Upper lobe of left lung (tissue), 6 donors: ENCODE measurements around the gene CYB5R2. TPM values are rescaled to one million over a fixed set of nuclear protein-coding genes. Genes with fewer than 3 reads are reported as not detected.

Experiments used
- ATAC-seq, 2 donors: fragments of 200-7000 bp; cut with Tn5 transposase; one replicate each; pipeline ENCODE4 v1.9.1; 2022; ENCODE audit warnings: mild to moderate bottlenecking in 2 of 2, moderate library complexity in 2 of 2; ENCODE audit not compliant: low FRiP score in 2 of 2
- DNase-seq, 2 donors: peaks; one replicate each; pipeline ENCODE4 v3.0.0-alpha.2; 2019 to 2020
- H3K27ac ChIP-seq, 4 donors: fragments of 200-600 bp; sonication (generic); one replicate each; pipeline ENCODE4 v1.5.1; 2016 to 2019
- H3K27me3 ChIP-seq, 4 donors: fragments of 200-600 bp; sonication (generic); one replicate each; pipeline ENCODE4 v1.5.1; 2017 to 2019
- H3K36me3 ChIP-seq, 4 donors: fragments of 200-600 bp; sonication (generic); one replicate each; pipeline ENCODE4 v1.5.1; 2016 to 2019
- H3K4me1 ChIP-seq, 4 donors: fragments of 200-600 bp; sonication (generic); one replicate each; pipeline ENCODE4 v1.5.1; 2018 to 2019
- H3K4me3 ChIP-seq, 4 donors: fragments of 200-600 bp; sonication (generic); one replicate each; pipeline ENCODE4 v1.5.1; 2017 to 2019; ENCODE audit warnings: mild to moderate bottlenecking in 2 of 4, moderate library complexity in 1 of 4
- H3K9me3 ChIP-seq, 4 donors: fragments of 200-600 bp; sonication (generic); one replicate each; pipeline ENCODE4 v1.5.1; 2018 to 2019
- EP300 ChIP-seq, 4 donors: sonication (generic); formaldehyde crosslinking; IDR thresholded peaks; one replicate each; pipeline ENCODE4 v1.5.1; 2017; ENCODE audit warnings: antibody characterized with exemption in 4 of 4, control low read depth in 2 of 4
- POLR2A ChIP-seq, 4 donors: fragments of 450-650 bp; IDR thresholded peaks; one replicate each; pipeline ENCODE4 v1.5.1; 2016 to 2017; ENCODE audit warnings: antibody characterized with exemption in 4 of 4, mild to moderate bottlenecking in 2 of 4
- POLR2AphosphoS5 ChIP-seq, 2 donors: sonication (generic); formaldehyde crosslinking; IDR thresholded peaks; one replicate each; pipeline ENCODE4 v1.5.1; 2017; ENCODE audit warnings: antibody characterized with exemption in 2 of 2
- WGBS, 2 donors: methylation state at CpG; one replicate each; pipeline ENCODE4 v1.1.5; 2017 to 2018; 5-methylcytosine and 5-hydroxymethylcytosine counted together
- total RNA-seq, 6 donors: library from RNA; depleted of rRNA in 4 of 6; stranded (reverse); fragments of >200 nt in 4 of 6; gene quantifications; one replicate each; pipeline versions ENCODE4 v1.1.0 to v1.2.1, GENCODE V29; 2016 to 2021
- TF ChIP-seq, protein P1 (sequence below), 6 experiments: fragments of 450-650 bp in 4 of 6; fragments of 200-600 bp in 2 of 6; sonication (generic) in 2 of 6; IDR thresholded peaks; one replicate each; pipeline ENCODE4 v1.5.1; 2016 to 2019; ENCODE audit warnings: antibody characterized with exemption in 6 of 6
- donor health status: DM: no; HTN: no; CAD: no; lungs with moderate emphysema.
- donor health status: DM: no; HTN: yes; CAD: no; lungs with severe emphysema.

The CYB5R2 gene
- total RNA-seq, 6 donors from 2014 or later: 8.3 to 58.7 (median 10.6) TPM

DNA sequence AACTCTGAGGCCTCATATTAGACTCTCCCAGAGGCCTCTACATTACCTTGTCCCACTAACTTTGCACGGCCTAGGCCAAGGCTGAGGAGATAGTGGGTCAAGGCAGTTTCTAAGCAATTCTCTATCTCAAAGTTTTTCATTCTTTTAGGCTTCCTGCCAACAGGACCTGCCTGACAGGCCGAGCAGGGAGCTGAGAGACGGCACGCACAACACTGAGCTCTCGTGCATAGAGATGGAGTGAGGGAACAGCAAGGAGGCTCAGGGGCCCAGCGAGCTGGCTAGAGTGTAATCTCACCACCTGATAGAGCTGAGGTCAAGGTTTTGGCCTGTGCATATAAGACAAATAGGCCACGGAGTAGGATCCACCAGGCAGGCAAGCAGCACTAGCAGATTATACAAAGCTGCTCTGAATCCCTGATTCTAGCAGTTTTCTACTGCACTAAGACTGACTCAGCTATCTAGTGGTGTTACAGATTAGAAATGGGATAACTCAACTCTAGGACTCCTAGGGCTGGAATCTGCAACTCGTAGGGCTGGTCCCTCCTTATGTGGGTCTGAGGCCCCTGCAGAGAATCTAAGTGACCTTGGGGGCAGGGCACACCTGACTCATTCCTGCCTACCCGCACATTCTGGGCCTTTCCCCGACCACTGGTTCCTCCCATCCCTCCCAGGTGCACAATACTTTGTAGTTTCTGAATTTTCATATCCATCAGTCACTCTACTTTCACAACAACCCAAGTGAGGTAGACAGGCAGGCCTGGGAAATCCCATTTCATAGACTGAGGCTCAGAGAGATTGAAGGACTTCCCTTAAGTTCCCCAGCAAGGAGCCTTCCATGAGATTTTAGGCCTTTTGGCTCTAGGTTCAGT is 1.7 kb downstream of the CYB5R2 start:
- no peak for ATAC-seq
- Histone ChIP-seq H3K9me3 (no peaks in the 10 kb centered on the region), H3K27me3 (peaks cover 0 to 15% (median 4%) of the 10 kb centered on the region in 4 donors), H3K4me1 (peaks cover 5 to 20% (median 19%) of the 10 kb centered on the region in 4 donors), H3K4me3 (no peak overlapping the region), H3K27ac (no peak overlapping the region), H3K36me3 (peaks cover 0 to 2% (median 0%) of the 10 kb centered on the region in 4 donors)
- TF ChIP-seq POLR2AphosphoS5 (IDR thresholded peaks at IDR 0.05) (no peak), EP300 (IDR thresholded peaks at IDR 0.05) (no peak), POLR2A (IDR thresholded peaks at IDR 0.05) (no peak)
- TF ChIP-seq, protein P1, sequence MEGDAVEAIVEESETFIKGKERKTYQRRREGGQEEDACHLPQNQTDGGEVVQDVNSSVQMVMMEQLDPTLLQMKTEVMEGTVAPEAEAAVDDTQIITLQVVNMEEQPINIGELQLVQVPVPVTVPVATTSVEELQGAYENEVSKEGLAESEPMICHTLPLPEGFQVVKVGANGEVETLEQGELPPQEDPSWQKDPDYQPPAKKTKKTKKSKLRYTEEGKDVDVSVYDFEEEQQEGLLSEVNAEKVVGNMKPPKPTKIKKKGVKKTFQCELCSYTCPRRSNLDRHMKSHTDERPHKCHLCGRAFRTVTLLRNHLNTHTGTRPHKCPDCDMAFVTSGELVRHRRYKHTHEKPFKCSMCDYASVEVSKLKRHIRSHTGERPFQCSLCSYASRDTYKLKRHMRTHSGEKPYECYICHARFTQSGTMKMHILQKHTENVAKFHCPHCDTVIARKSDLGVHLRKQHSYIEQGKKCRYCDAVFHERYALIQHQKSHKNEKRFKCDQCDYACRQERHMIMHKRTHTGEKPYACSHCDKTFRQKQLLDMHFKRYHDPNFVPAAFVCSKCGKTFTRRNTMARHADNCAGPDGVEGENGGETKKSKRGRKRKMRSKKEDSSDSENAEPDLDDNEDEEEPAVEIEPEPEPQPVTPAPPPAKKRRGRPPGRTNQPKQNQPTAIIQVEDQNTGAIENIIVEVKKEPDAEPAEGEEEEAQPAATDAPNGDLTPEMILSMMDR (IDR thresholded peaks at IDR 0.05): no peak
- WGBS, 2 donors: 68 to 76% methylated on average over 9 to 10 of the region's 10 CpGs
- no peak for DNase-seq

DNA sequence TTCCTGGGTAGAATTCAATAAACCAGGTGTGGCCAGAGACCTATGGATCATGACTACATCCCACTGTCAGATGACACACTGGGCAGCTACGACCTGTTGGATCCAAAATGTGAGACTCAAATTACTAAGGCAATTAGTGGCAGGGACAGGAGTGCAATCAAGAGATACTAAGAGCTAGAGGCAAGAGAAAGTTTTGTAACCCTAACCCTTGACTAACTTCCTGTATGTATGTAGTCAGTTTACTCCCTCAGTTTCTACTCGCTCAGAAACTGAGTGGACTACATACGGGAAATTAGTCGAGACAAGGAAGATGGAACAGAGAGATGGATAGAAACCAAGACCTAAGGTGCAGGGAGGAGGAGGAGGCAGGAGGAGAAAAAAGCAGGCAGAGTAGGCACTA is 2.7 kb downstream of the CYB5R2 start:
- Histone ChIP-seq H3K27me3 (peaks cover 0 to 15% (median 4%) of the 10 kb centered on the region in 4 donors), H3K27ac (no peak overlapping the region)

DNA sequence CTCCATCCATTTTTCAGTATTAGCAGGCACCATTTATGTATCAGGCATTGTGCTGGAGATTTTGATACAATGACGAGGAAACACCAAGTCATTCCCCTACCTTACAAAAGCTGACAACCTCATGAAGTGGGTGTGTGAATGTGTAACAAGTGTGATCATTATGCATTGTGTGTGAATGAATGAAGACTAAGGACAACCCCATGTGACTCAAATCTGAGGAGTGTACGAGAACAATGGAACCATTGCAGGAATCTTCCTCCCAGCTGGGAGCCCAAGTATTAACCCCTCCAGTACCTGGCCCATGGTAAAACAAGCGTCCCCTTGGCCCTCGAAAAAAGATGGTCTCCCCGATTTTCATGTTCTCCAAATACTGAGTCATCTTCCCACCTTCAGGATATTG is 4.4 kb downstream of the CYB5R2 start:
- Histone ChIP-seq H3K27me3 (peaks cover 0 to 13% (median 2%) of the 10 kb centered on the region in 4 donors), H3K9me3 (no peaks in the 10 kb centered on the region), H3K27ac (no peak overlapping the region), H3K4me1 (peaks cover 5 to 21% (median 16%) of the 10 kb centered on the region in 4 donors), H3K36me3 (peaks cover 0 to 13% (median 0%) of the 10 kb centered on the region in 4 donors), H3K4me3 (no peak overlapping the region)
- DNase-seq: no peak
- TF ChIP-seq POLR2AphosphoS5 (IDR thresholded peaks at IDR 0.05) (no peak), EP300 (IDR thresholded peaks at IDR 0.05) (no peak)
- no peak for ATAC-seq
- WGBS, 2 donors: 64 to 71% methylated on average over 4 to 5 of the region's 5 CpGs

More for the DNA sequence above, 2.7 kb downstream of the CYB5R2 start:
- ATAC-seq: no peak
- Histone ChIP-seq H3K4me1 (peaks cover 5 to 22% (median 19%) of the 10 kb centered on the region in 4 donors), H3K4me3 (no peak overlapping the region), H3K9me3 (no peaks in the 10 kb centered on the region), H3K36me3 (peaks cover 0 to 7% (median 0%) of the 10 kb centered on the region in 4 donors)
- no peak for DNase-seq
- no peak for TF ChIP-seq POLR2A (IDR thresholded peaks at IDR 0.05)
- no peak for TF ChIP-seq POLR2AphosphoS5 (IDR thresholded peaks at IDR 0.05)
- TF ChIP-seq EP300 (IDR thresholded peaks at IDR 0.05): no peak
- TF ChIP-seq, protein P1 (IDR thresholded peaks at IDR 0.05): no peak
- WGBS, 2 donors: 65 to 85% methylated on average over 4 of the region's 4 CpGs

DNA sequence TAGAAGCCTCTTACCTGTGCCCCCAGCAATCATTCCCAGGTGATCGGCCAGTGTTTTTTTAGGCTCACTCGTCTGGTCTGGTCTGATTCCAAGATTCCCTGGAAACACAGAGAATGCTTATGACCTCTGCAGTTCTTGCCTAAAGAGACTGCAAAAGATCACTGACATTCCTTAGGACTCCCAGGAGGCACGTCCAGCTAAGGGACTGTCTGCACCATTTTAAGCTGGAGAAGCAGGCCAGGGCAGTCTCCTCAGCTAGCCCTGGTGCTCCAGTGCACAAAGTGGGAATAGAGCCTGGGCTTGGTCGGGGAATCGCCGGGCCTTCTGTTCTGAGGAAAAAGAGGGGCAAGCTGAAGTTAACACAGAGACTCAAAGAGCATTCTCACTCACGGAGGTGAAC is 4.8 kb downstream of the CYB5R2 start:
- Histone ChIP-seq H3K4me1 (peaks cover 5 to 16% (median 11%) of the 10 kb centered on the region in 4 donors), H3K9me3 (no peaks in the 10 kb centered on the region), H3K27me3 (peaks cover 0 to 9% (median 0%) of the 10 kb centered on the region in 4 donors), H3K4me3 (no peak overlapping the region), H3K27ac (no peak overlapping the region), H3K36me3 (peaks cover 0 to 13% (median 0%) of the 10 kb centered on the region in 4 donors)
- 72 to 87% methylated on average over 7 of the region's 7 CpGs for WGBS, 2 donors
- no peak for TF ChIP-seq EP300 (IDR thresholded peaks at IDR 0.05)
- TF ChIP-seq POLR2AphosphoS5 (IDR thresholded peaks at IDR 0.05): no peak
- no peak for TF ChIP-seq POLR2A (IDR thresholded peaks at IDR 0.05)
- TF ChIP-seq, protein P1 (IDR thresholded peaks at IDR 0.05): no peak
- no peak for DNase-seq
- ATAC-seq: no peak

DNA sequence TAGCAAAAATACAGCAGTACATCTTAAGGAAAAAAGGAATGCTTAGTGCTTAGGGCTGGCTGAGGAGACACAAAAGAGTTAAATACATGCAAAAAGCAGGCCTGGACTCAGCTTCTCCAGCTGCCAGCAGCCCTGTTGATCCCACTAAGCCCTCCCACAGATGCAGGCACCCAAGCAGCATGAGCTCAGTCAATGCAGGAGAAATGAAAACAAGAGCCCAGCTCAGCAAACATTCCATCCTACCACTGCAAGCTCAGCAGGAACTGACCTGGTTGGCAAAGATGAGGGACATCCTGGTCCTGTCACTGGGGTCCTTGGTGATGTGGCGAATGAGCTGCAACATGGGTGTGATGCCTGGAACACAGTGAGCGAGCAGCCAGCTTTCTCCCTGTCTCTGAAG is 5.8 kb downstream of the CYB5R2 start:
- ATAC-seq: no peak
- H3K36me3 ChIP-seq: peaks cover 0 to 13% (median 0%) of the 10 kb centered on the region in 4 donors
- peaks cover 0 to 6% (median 2%) of the 10 kb centered on the region in 4 donors for H3K4me1 ChIP-seq
- DNase-seq: no peak
- no peaks in the 10 kb centered on the region for H3K9me3 ChIP-seq
- H3K27me3 ChIP-seq: no peaks in the 10 kb centered on the region
- TF ChIP-seq POLR2A (IDR thresholded peaks at IDR 0.05) (no peak), POLR2AphosphoS5 (IDR thresholded peaks at IDR 0.05) (no peak), EP300 (IDR thresholded peaks at IDR 0.05) (no peak)
- TF ChIP-seq, protein P1 (IDR thresholded peaks at IDR 0.05): no peak
- no peak overlapping the region for H3K4me3 ChIP-seq
- 80 to 97% methylated on average over 1 to 2 of the region's 2 CpGs for WGBS, 2 donors
- H3K27ac ChIP-seq: no peak overlapping the region
